Hepatocyte (in vitro differentiated cells): ENCODE results near the gene EHD2.

Experiments
- CTCF ChIP-seq: fragments of 200-600 bp; sonication (generic); IDR thresholded peaks from 2 replicates; pipeline ENCODE4 v1.5.1; 2016; ENCODE audit warnings: antibody characterized with exemption, mild to moderate bottlenecking; ENCODE audit not compliant: poor library complexity
- EZH2 ChIP-seq: fragments of 200-600 bp; sonication (generic); IDR thresholded peaks from 2 replicates; pipeline ENCODE4 v1.6.1; 2016; ENCODE audit warnings: antibody characterized with exemption, mild to moderate bottlenecking, borderline replicate concordance

GRCh38 chr19:47741544-47742140 is 28.4 kb downstream of the EHD2 start:
- no peak for TF ChIP-seq CTCF
- no peak for TF ChIP-seq EZH2
